CD8-positive, alpha-beta memory T cell (primary cell): ENCODE data around the gene ICOS. TPM values are rescaled to one million over a fixed set of nuclear protein-coding genes. Genes with fewer than 3 reads are reported as not detected.

Source experiments
- CTCF ChIA-PET: fragments of 350-600 bp; sonication (Branson Sonifier 250); formaldehyde crosslinking; loops from one replicate; lab custom pipeline; 2021; ENCODE audit warnings: antibody characterized with exemption; lab: Charles Lee
- POLR2A ChIA-PET: fragments of 350-600 bp; sonication (Branson Sonifier 250); formaldehyde crosslinking; loops from one replicate; lab custom pipeline; 2021; ENCODE audit warnings: antibody characterized with exemption; lab: Charles Lee
- DNase-seq, 5 donors: peaks; one replicate each; pipeline versions ENCODE4 v3.0.0 to v3.0.0-alpha.2; 2020 to 2022; ENCODE audit warnings: mixed read lengths in 1 of 5
- H3K27ac ChIP-seq: one replicate; pipeline ENCODE4 v1.7.0; 2013; ENCODE audit warnings: low read depth, mild to moderate bottlenecking, low read length, moderate library complexity
- H3K27me3 ChIP-seq: 2 replicates; pipeline ENCODE4 v1.7.0; 2013; ENCODE audit warnings: low read length, mild to moderate bottlenecking; ENCODE audit not compliant: insufficient read depth, poor library complexity, severe bottlenecking
- H3K36me3 ChIP-seq: 2 replicates; pipeline ENCODE4 v1.7.0; 2013; ENCODE audit warnings: mild to moderate bottlenecking, low read length, moderate library complexity; ENCODE audit not compliant: insufficient read depth
- H3K4me1 ChIP-seq: 2 replicates; pipeline ENCODE4 v1.7.0; 2013; ENCODE audit warnings: mild to moderate bottlenecking, low read length, moderate library complexity; ENCODE audit not compliant: insufficient read depth
- H3K4me3 ChIP-seq: 2 replicates; pipeline ENCODE4 v1.7.0; 2013; ENCODE audit warnings: mild to moderate bottlenecking, low read length
- H3K9me3 ChIP-seq: 2 replicates; pipeline ENCODE4 v1.7.0; 2013; ENCODE audit warnings: mild to moderate bottlenecking, low read length
- H3K27ac Mint-ChIP-seq, 8 donors: one replicate each; pipeline ENCODE4 v1.8.0; 2020 to 2021; ENCODE audit warnings: mixed read lengths in 8 of 8, mild to moderate bottlenecking in 6 of 8, inconsistent platforms in 3 of 8, moderate library complexity in 3 of 8
- H3K27me3 Mint-ChIP-seq, 2 donors: one replicate each; pipeline ENCODE4 v1.8.0; 2020 to 2021; ENCODE audit warnings: mixed read lengths in 2 of 2, mild to moderate bottlenecking in 1 of 2, moderate library complexity in 1 of 2
- H3K36me3 Mint-ChIP-seq, 3 donors: one replicate each; pipeline ENCODE4 v1.8.0; 2020 to 2021; ENCODE audit warnings: mixed read lengths in 3 of 3, inconsistent platforms in 1 of 3, mild to moderate bottlenecking in 1 of 3
- H3K4me1 Mint-ChIP-seq, 3 donors: one replicate each; pipeline ENCODE4 v1.8.0; 2020 to 2021; ENCODE audit warnings: mixed read lengths in 3 of 3, inconsistent platforms in 1 of 3, mild to moderate bottlenecking in 1 of 3
- H3K4me3 Mint-ChIP-seq, 7 donors: one replicate each; pipeline ENCODE4 v1.8.0; 2020 to 2021; ENCODE audit warnings: mixed read lengths in 7 of 7, mild to moderate bottlenecking in 6 of 7, moderate library complexity in 4 of 7, inconsistent platforms in 2 of 7
- H3K9me3 Mint-ChIP-seq, 5 donors: one replicate each; pipeline ENCODE4 v1.8.0; 2020 to 2022; ENCODE audit warnings: mixed read lengths in 5 of 5, mild to moderate bottlenecking in 3 of 5, moderate library complexity in 2 of 5, inconsistent platforms in 1 of 5
- polyA plus RNA-seq: library from polyadenylated mRNA; unstranded; fragments of 300-500 nt; fragmentation: Illumina TruSeq; gene quantifications from one replicate; pipeline ENCODE4 v1.2.3, GENCODE V29; 2021
- total RNA-seq, 2 experiments: library from RNA; stranded (reverse); gene quantifications; one replicate each; pipeline ENCODE4 v1.2.3, GENCODE V29; 2021

The ICOS gene
- total and polyA plus RNA-seq, 3 experiments from 2014 or later: 15.7 to 87.2 (median 84.5) TPM

- no peaks in the 10 kb centered on the region for H3K4me1 ChIP-seq
- Mint-ChIP-seq H3K36me3 (peaks cover 0 to 3% (median 0%) of the 10 kb centered on the region in 3 donors), H3K4me1 (peaks cover 0 to 11% (median 5%) of the 10 kb centered on the region in 3 donors), H3K27me3 (peaks cover 2 to 4% of the 10 kb centered on the region in 2 donors), H3K27ac (no peak overlapping the region), H3K4me3 (no peak overlapping the region), H3K9me3 (no peaks in the 10 kb centered on the region)
- no peaks in the 10 kb centered on the region for H3K9me3 ChIP-seq
- ChIA-PET POLR2A (no interaction called here), CTCF (no interaction called here)
- no peaks in the 10 kb centered on the region for H3K36me3 ChIP-seq
- no peak overlapping the region for H3K4me3 ChIP-seq
- no peaks in the 10 kb centered on the region for H3K27me3 ChIP-seq
- DNase-seq: no peak
- H3K27ac ChIP-seq: no peak overlapping the region
Measured at GRCh38 chr2:203893840-203894239, 42.7 kb upstream of the ICOS start.

- Mint-ChIP-seq H3K27me3 (peaks cover 2 to 4% of the 10 kb centered on the region in 2 donors), H3K4me3 (no peak overlapping the region), H3K27ac (no peak overlapping the region), H3K36me3 (peaks cover 0 to 3% (median 0%) of the 10 kb centered on the region in 3 donors), H3K4me1 (peaks cover 0 to 9% (median 5%) of the 10 kb centered on the region in 3 donors), H3K9me3 (no peaks in the 10 kb centered on the region)
- DNase-seq: no peak
- no peaks in the 10 kb centered on the region for H3K27me3 ChIP-seq
- no peak overlapping the region for H3K4me3 ChIP-seq
- ChIA-PET CTCF (no interaction called here), POLR2A (no interaction called here)
- H3K36me3 ChIP-seq: no peaks in the 10 kb centered on the region
- H3K9me3 ChIP-seq: no peaks in the 10 kb centered on the region
- H3K27ac ChIP-seq: no peak overlapping the region
- no peaks in the 10 kb centered on the region for H3K4me1 ChIP-seq
Measured at GRCh38 chr2:203894262-203894661, 42.3 kb upstream of the ICOS start.

DNA sequence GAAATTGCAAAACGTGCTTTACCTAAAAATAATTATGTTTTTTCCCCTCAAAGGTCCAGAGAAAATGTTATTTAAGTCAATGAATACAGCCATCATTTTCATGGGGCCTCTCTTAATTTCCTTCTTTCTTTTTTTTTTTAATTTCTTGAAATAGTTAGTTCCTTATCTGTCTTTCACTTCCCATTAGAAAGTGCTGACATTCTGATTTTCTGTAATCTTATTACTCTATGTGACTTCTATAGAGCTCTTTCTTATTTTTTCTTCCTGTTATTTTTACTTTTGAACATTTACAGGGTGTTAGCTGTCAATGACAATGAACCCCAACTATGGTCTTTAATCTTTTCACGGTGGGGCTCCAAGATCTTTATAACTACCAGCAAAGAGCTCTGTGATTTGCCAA, 39.0 kb upstream of the ICOS start:
- Mint-ChIP-seq H3K27me3 (peaks cover 0 to 2% of the 10 kb centered on the region in 2 donors), H3K27ac (no peak overlapping the region), H3K4me3 (no peak overlapping the region), H3K36me3 (peaks cover 4 to 20% (median 6%) of the 10 kb centered on the region in 3 donors), H3K9me3 (peaks cover 15 to 18% (median 17%) of the 10 kb centered on the region in 5 donors), H3K4me1 (peaks cover 0 to 5% (median 0%) of the 10 kb centered on the region in 3 donors)
- H3K4me3 ChIP-seq: no peak overlapping the region
- no peaks in the 10 kb centered on the region for H3K36me3 ChIP-seq
- no peaks in the 10 kb centered on the region for H3K4me1 ChIP-seq
- H3K27ac ChIP-seq: no peak overlapping the region
- CTCF ChIA-PET: no interaction called here
- H3K27me3 ChIP-seq: no peaks in the 10 kb centered on the region
- peaks cover 5% of the 10 kb centered on the region for H3K9me3 ChIP-seq
- DNase-seq: no peak
- POLR2A ChIA-PET: no interaction called here

DNA sequence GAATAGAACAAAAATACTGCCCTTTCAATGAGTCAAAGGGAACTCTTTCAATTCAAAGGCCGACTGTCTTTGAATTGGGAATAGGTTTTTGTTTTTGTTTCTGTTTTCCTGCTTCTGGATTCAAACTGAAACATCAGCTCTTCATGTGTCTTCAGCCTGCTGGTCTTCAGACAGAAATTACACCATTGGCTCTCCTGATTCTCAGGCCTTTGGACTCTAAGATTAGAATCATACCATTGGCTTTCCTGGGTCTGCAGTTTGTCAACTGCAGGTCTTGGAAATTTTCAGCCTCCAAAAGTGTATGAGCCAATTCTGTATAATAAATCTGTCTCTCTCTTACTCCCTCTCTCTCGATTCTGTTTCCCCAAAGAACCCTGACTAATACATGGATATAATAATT, 37.9 kb upstream of the ICOS start:
- CTCF ChIA-PET: no interaction called here
- POLR2A ChIA-PET: no interaction called here
- DNase-seq: no peak
- no peaks in the 10 kb centered on the region for H3K27me3 ChIP-seq
- H3K4me1 ChIP-seq: no peaks in the 10 kb centered on the region
- no peak overlapping the region for H3K4me3 ChIP-seq
- no peaks in the 10 kb centered on the region for H3K36me3 ChIP-seq
- Mint-ChIP-seq H3K9me3 (peaks cover 16 to 24% (median 19%) of the 10 kb centered on the region in 5 donors), H3K27ac (no peak overlapping the region), H3K4me1 (peaks cover 0 to 5% (median 0%) of the 10 kb centered on the region in 3 donors), H3K4me3 (no peak overlapping the region), H3K36me3 (peaks cover 4 to 21% (median 4%) of the 10 kb centered on the region in 3 donors), H3K27me3 (peaks cover 0 to 2% of the 10 kb centered on the region in 2 donors)
- H3K27ac ChIP-seq: no peak overlapping the region
- H3K9me3 ChIP-seq: peaks cover 5% of the 10 kb centered on the region

DNA sequence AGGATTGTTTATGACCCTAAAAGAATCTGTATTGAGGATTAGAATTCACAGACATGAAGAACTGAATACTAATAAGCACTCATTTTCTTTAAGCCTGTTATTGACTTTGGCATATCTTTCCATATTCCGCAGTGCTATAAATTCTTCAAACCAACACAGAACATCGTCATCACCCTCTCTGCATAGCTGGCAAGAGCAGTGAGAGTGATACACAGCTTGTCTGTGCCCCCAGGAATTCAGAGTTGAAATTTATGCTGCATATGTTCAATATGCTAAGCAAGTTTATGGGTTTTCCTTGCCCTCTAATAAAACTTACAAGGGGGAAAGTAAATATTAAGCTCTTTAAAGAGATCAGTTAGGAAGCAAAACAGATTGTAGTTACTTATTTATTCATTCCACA, 36.3 kb upstream of the ICOS start:
- H3K4me3 Mint-ChIP-seq: no peak overlapping the region
- peaks cover 4 to 25% (median 4%) of the 10 kb centered on the region in 3 donors for H3K36me3 Mint-ChIP-seq
- H3K4me1 Mint-ChIP-seq: peaks cover 0 to 5% (median 0%) of the 10 kb centered on the region in 3 donors
- Histone ChIP-seq H3K27me3 (no peaks in the 10 kb centered on the region), H3K4me1 (no peaks in the 10 kb centered on the region), H3K27ac (no peak overlapping the region), H3K4me3 (no peak overlapping the region), H3K36me3 (no peaks in the 10 kb centered on the region), H3K9me3 (peaks cover 5% of the 10 kb centered on the region)
- peaks cover 16 to 26% (median 19%) of the 10 kb centered on the region in 5 donors for H3K9me3 Mint-ChIP-seq
- CTCF ChIA-PET: no interaction called here
- peaks cover 0 to 5% of the 10 kb centered on the region in 2 donors for H3K27me3 Mint-ChIP-seq
- no peak for DNase-seq
- no peak overlapping the region for H3K27ac Mint-ChIP-seq
- POLR2A ChIA-PET: interaction anchor here (0.6 kb wide), 1 partner anchor 20 kb away, joined by 5 read pairs; no protein-coding TSS in a partner anchor

DNA sequence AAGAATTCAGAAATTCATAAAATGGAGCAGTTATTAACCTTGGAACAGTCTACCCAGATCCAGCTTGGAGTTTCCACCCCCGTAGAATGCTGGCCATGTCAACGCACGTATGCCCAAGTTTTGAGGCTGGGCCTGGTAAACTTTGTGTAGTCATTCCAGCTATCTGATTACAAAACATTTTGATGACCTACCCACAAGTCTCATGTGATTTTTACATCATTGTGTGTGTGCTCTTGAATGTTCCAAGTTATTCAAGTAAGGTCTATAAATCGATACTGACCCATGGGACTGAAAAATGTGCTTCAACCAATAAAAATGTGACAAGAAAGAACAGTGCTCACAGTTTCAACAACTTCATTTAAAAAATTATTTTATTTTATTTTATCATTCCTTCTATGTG, 32.5 kb upstream of the ICOS start:
- no peaks in the 10 kb centered on the region for H3K36me3 ChIP-seq
- peaks cover 5% of the 10 kb centered on the region for H3K9me3 ChIP-seq
- H3K4me1 ChIP-seq: no peaks in the 10 kb centered on the region
- Mint-ChIP-seq H3K36me3 (peaks cover 4 to 25% (median 4%) of the 10 kb centered on the region in 3 donors), H3K4me1 (peaks cover under 1 to 2% (median 1%) of the 10 kb centered on the region in 3 donors), H3K27me3 (peaks cover 0 to 4% of the 10 kb centered on the region in 2 donors), H3K9me3 (peaks cover 16 to 26% (median 19%) of the 10 kb centered on the region in 5 donors), H3K27ac (no peak overlapping the region), H3K4me3 (no peak overlapping the region)
- no peaks in the 10 kb centered on the region for H3K27me3 ChIP-seq
- POLR2A ChIA-PET: no interaction called here
- no peak overlapping the region for H3K4me3 ChIP-seq
- no peak for DNase-seq
- CTCF ChIA-PET: no interaction called here
- no peak overlapping the region for H3K27ac ChIP-seq

DNA sequence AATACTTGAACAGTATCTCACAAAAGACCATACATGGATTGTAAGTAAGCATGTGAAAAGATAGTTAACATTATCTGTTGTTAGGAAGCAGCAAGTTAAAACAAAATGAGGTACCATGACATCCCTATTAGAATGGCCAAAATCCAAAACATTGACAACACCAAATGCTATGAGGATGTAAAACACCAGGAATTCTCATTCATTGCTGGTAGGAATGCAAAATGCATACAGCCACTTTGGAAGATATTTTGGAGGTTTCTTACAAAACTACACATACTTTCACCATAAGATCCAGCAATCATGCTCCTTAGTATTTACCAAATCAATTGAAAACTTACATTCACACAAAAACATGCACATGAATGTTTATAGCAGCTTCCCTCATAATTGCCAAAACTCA, 30.9 kb upstream of the ICOS start:
- H3K27ac ChIP-seq: no peak overlapping the region
- H3K27me3 Mint-ChIP-seq: peaks cover 0 to 6% of the 10 kb centered on the region in 2 donors
- H3K36me3 Mint-ChIP-seq: peaks cover 4 to 19% (median 4%) of the 10 kb centered on the region in 3 donors
- CTCF ChIA-PET: no interaction called here
- H3K36me3 ChIP-seq: no peaks in the 10 kb centered on the region
- H3K9me3 ChIP-seq: peaks cover 5% of the 10 kb centered on the region
- no peak overlapping the region for H3K4me3 ChIP-seq
- peaks cover 6 to 12% (median 11%) of the 10 kb centered on the region in 3 donors for H3K4me1 Mint-ChIP-seq
- no peaks in the 10 kb centered on the region for H3K27me3 ChIP-seq
- H3K27ac Mint-ChIP-seq: no peak overlapping the region
- H3K4me1 ChIP-seq: peaks cover 8% of the 10 kb centered on the region
- DNase-seq: no peak
- POLR2A ChIA-PET: no interaction called here
- H3K9me3 Mint-ChIP-seq: peaks cover 12 to 25% (median 17%) of the 10 kb centered on the region in 5 donors
- no peak overlapping the region for H3K4me3 Mint-ChIP-seq

GRCh38 chr2:203908066-203908796, 28.3 kb upstream of the ICOS start:
- Mint-ChIP-seq H3K36me3 (peaks cover 0 to 4% (median 0%) of the 10 kb centered on the region in 3 donors), H3K4me1 (peaks cover 6 to 12% (median 11%) of the 10 kb centered on the region in 3 donors), H3K27ac (no peak overlapping the region), H3K9me3 (peaks cover 0 to 3% (median 0%) of the 10 kb centered on the region in 5 donors), H3K4me3 (no peak overlapping the region), H3K27me3 (peaks cover 0 to 6% of the 10 kb centered on the region in 2 donors)
- Histone ChIP-seq H3K27me3 (no peaks in the 10 kb centered on the region), H3K27ac (no peak overlapping the region), H3K36me3 (no peaks in the 10 kb centered on the region), H3K9me3 (no peaks in the 10 kb centered on the region), H3K4me3 (no peak overlapping the region), H3K4me1 (peaks cover 8% of the 10 kb centered on the region)
- ChIA-PET CTCF (no interaction called here), POLR2A (no interaction called here)
- no peak for DNase-seq
